Subcutaneous adipose tissue (tissue), 4 donors: Measurements from ENCODE around the gene SSR4. TPM values are rescaled to one million over a fixed set of nuclear protein-coding genes. Genes with fewer than 3 reads are reported as not detected.

Source experiments
- total RNA-seq, 4 donors: library from RNA; depleted of rRNA; stranded (reverse); fragments of >200 nt; gene quantifications; one replicate each; pipeline ENCODE4 v1.1.0, GENCODE V29; 2016
- TF ChIP-seq, protein P1 (sequence below): fragments of 450-650 bp; IDR thresholded peaks from one replicate; pipeline ENCODE4 v1.5.1; 2016; ENCODE audit warnings: low read depth, mild to moderate bottlenecking, control low read depth, antibody characterized with exemption, moderate library complexity

Gene SSR4
- total RNA-seq: 100 to 1,000 TPM in 3 of 4 donors, 10 to 100 TPM in 1; 75.4 to 172 (median 140) TPM

DNA sequence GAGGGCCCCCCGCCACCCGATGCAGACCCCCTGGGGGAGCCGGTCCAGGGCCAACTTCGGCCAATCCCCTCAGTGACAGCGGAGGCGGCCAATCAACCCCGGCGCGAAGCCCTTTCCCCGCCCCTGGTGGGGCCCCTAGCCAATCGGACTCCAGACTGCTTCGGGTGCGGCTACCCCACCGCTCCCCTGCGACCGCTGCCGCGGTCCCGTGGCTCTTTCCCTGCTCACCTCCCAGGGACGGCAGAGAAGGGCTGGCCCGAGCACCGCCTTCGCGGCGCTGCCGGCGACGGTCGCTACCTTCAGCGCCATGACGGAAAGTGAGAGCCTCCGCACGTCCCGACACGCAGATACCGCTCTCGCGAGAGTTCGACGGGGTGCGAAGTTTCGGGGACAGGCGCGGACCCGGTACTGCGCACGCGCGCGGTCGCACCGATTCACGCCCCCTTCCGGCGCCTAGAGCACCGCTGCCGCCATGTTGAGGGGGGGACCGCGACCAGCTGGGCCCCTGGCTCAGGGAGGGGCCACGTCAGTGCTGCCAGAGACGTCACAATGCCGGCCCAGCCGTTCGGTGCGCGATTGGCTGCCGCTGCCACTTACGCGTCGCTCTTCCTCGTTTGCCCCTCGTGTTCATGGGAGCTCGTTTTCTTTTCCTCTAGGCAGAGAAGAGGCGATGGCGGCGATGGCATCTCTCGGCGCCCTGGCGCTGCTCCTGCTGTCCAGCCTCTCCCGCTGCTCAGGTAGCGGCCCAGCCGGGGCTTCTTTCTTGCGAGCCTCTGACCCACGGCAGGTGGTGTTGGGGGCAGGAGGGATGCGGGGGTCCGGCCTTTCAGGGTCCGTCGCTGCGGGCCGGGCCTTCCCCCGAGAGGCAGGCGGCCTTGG is at the start of gene SSR4, which contains the start of gene IDH3G:
Gene SSR4 (plus strand): TSS at position 651 of the 879 bp plus-strand sequence. CDS start 20 bp downstream, at position 671.
Gene IDH3G (minus strand): TSS at position 358 of the 879 bp plus-strand sequence. CDS start 49 bp downstream, at position 309.
- TF ChIP-seq, protein P1, sequence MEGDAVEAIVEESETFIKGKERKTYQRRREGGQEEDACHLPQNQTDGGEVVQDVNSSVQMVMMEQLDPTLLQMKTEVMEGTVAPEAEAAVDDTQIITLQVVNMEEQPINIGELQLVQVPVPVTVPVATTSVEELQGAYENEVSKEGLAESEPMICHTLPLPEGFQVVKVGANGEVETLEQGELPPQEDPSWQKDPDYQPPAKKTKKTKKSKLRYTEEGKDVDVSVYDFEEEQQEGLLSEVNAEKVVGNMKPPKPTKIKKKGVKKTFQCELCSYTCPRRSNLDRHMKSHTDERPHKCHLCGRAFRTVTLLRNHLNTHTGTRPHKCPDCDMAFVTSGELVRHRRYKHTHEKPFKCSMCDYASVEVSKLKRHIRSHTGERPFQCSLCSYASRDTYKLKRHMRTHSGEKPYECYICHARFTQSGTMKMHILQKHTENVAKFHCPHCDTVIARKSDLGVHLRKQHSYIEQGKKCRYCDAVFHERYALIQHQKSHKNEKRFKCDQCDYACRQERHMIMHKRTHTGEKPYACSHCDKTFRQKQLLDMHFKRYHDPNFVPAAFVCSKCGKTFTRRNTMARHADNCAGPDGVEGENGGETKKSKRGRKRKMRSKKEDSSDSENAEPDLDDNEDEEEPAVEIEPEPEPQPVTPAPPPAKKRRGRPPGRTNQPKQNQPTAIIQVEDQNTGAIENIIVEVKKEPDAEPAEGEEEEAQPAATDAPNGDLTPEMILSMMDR: no peak

DNA sequence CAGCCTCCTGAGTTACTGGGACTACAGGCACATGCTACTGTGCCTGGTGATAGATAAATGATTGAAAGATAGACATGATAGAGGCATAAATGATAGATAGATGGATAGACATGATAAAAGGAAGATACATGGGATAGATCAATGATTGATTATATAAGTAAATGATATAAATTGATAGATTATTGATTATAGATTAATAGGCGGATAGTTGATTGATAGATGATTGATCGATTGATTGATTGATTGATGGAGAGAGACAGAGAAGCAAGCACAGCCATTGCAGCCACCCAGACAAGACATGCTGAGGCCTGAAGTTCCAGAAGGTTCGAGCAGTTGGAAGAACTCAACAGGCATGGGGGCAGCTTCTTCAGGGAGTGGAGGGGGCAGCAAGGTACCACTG is 48.1 kb upstream of the SSR4 start:
- TF ChIP-seq, protein P1: no peak

DNA sequence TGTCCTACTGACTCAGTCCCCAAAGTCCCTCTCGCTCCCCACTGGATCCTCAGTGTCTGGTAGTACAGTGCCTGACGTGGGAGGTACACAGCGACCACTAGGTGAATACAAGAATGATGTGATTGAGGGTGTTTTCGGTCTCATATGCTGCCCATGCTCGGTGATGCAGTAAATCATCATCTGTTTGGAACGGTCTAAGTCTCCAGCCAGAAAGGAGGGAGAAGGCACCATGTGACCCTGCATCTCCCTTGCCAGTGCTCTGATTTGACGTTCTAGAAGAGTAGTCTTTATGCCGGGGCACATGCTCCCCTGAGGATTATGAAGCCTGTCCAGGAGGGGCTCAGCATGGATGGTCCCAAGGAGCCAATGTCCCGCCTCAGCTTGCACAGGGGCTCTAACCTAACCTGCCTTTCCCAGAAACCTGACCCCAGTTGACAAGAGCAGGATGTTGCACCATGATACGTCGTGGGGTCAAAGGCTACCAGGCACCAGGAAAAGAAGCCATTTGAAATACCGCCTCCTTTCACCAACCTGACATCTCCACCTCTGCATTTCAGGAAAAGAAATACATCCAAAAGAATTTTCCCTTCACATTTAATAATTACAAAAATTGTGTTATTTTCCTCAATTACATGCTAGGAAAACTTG is 44.2 kb upstream of the SSR4 start:
- TF ChIP-seq, protein P1: no peak

DNA sequence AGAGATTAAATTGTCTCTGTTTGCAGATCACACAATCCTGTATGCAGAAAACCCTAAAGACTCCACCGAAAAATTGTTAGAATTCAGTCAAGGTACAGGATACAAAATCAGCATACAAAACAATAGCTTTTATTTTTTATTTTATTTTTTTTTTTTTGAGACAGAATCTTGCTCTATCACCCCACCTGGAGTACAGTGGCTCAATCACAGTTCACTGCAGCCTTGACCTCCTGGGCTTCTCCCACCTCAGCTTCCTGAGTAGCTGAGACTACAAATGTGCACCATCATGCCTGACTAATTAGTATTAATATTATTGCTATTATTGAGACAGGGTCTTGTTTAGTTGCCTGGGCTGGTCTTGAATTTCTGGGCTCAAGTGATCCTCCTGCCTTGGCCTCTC is 39.3 kb upstream of the SSR4 start:
- TF ChIP-seq, protein P1: no peak

DNA sequence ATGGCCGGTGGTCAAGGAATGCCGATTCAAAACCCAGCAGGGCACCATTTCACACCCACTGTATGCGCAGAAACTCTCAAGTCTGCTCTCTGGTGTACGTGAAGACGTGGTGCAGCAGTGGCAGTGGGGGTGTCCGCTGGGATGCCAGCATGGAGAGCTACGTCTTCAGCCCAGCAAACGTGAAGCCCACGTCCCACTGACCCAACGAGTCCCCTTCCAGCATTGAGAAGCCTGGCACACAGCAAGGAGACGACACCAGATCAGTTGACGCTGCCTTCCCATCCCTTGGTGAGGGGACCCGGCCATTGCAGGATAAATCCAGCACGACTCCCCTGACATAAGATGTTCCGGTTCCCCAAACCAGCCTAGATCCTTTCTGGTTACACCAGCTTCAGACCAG is 32.6 kb upstream of the SSR4 start:
- TF ChIP-seq, protein P1: no peak

DNA sequence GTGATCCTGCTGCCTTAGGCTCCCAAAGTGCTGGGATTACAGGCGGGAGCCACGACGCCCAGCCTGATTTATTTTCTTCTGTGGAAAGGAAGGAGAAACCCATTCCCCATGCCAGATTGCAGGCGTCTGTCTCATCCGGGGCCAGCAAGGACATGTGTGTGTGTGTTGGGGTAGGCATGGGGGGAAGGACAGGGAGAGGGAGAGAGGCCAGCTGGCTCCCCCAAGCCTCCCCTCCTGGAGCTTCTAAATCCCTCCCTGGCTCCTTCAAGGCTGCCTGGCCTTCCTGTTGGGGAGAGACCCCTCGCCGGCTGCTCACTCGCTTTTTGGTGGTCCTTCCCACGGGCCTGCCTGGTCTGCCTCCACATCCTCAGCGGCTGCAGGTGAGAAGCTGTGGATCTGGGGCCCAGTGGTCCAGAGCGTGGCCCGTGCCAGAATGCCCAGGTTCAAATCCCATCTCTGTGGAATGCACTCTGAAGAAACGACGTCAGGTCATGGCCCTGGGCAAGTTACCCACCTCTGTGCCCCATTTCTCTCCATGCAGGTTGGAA is 31.8 kb upstream of the SSR4 start:
- TF ChIP-seq, protein P1: no peak
